H1 (cell line): ENCODE measurements around the gene TMEM51. TPM values are rescaled to one million over a fixed set of nuclear protein-coding genes. Genes with fewer than 3 reads are reported as not detected.

Source experiments
- CTCF ChIA-PET: fragments of 300-600 bp; sonication (Branson Sonifier 250); formaldehyde crosslinking; loops from one replicate; lab custom pipeline; 2021; ENCODE audit not compliant: partially characterized antibody; lab: Charles Lee
- POLR2A ChIA-PET: fragments of 300-600 bp; sonication (Branson Sonifier 250); formaldehyde crosslinking; loops from one replicate; lab custom pipeline; 2021; ENCODE audit warnings: inconsistent platforms; ENCODE audit not compliant: partially characterized antibody; lab: Charles Lee
- DNase-seq, 2 experiments: peaks; one replicate each; pipeline versions ENCODE4 v3.0.0 to v3.0.0-alpha.2; 2010 to 2022; ENCODE audit warnings: low spot score in 2 of 2, low read depth in 1 of 2, mixed read lengths in 1 of 2
- FAIRE-seq: peaks from 2 replicates; lab custom pipeline; 2011; peaks lifted over from hg19 to GRCh38; lab: Jason Lieb, UNC
- H2AFZ ChIP-seq: 2 replicates; pipeline ENCODE4 v1.8.1; 2012; ENCODE audit warnings: low read length, inconsistent platforms
- H2AK5ac ChIP-seq: 2 replicates; pipeline ENCODE4 v1.6.1; 2013; ENCODE audit warnings: low read depth, low read length
- H2BK120ac ChIP-seq: replicated peaks from 2 replicates; pipeline ENCODE3; 2013; ENCODE audit warnings: low read depth, low read length, inconsistent platforms
- H2BK12ac ChIP-seq: 2 replicates; pipeline ENCODE4 v1.6.1; 2013; ENCODE audit warnings: low read depth, low read length
- H2BK15ac ChIP-seq: 2 replicates; pipeline ENCODE4 v1.6.1; 2013; ENCODE audit warnings: low read length
- H2BK20ac ChIP-seq: 2 replicates; pipeline ENCODE4 v1.6.1; 2013; ENCODE audit warnings: low read length
- H2BK5ac ChIP-seq: 2 replicates; pipeline ENCODE4 v1.6.1; 2013; ENCODE audit warnings: low read depth, low read length
- H3K14ac ChIP-seq: 2 replicates; pipeline ENCODE4 v1.6.1; 2013; ENCODE audit warnings: inconsistent platforms; ENCODE audit not compliant: insufficient read length
- H3K18ac ChIP-seq: 2 replicates; pipeline ENCODE4 v1.6.1; 2013; ENCODE audit warnings: low read length; ENCODE audit errors: extremely low read depth
- H3K23ac ChIP-seq: 2 replicates; pipeline ENCODE4 v1.6.1; 2013; ENCODE audit warnings: inconsistent platforms; ENCODE audit not compliant: insufficient read length
- H3K23me2 ChIP-seq: 2 replicates; pipeline ENCODE4 v1.6.1; 2013; ENCODE audit warnings: low read depth, low read length
- H3K27ac ChIP-seq: 2 replicates; pipeline ENCODE4 v1.6.1; 2011; ENCODE audit warnings: low read depth, low read length, inconsistent platforms
- H3K27me3 ChIP-seq, 4 experiments: replicated peaks in 1 of 4; 1 replicate in 1 of 4; 2 replicates in 3 of 4; pipeline versions ENCODE4 v1.6.1 to v1.8.1; 2011 to 2013; ENCODE audit warnings: low read length in 3 of 4, mild to moderate bottlenecking in 3 of 4, inconsistent platforms in 2 of 4, mixed read lengths in 2 of 4, moderate library complexity in 1 of 4; ENCODE audit not compliant: control insufficient read depth in 3 of 4, insufficient read depth in 3 of 4; ENCODE audit errors: extremely low read depth in 1 of 4
- H3K36me3 ChIP-seq, 4 experiments: 2 replicates each; pipeline versions ENCODE4 v1.6.1 to v1.8.1; 2011 to 2013; ENCODE audit warnings: mild to moderate bottlenecking in 4 of 4, low read length in 3 of 4, moderate library complexity in 2 of 4, control low read depth in 1 of 4, inconsistent platforms in 1 of 4; ENCODE audit not compliant: insufficient read depth in 4 of 4, control insufficient read depth in 2 of 4
- H3K4ac ChIP-seq: replicated peaks from 2 replicates; pipeline ENCODE3; 2013; ENCODE audit warnings: low read length, low read depth, mixed read lengths, inconsistent platforms; ENCODE audit not compliant: insufficient read length
- H3K4me1 ChIP-seq, 4 experiments: replicated peaks in 1 of 4; 1 replicate in 1 of 4; 2 replicates in 3 of 4; pipeline versions ENCODE4 v1.6.1 to v1.8.1; 2011 to 2013; ENCODE audit warnings: low read length in 3 of 4, inconsistent platforms in 2 of 4, mixed read lengths in 1 of 4; ENCODE audit not compliant: insufficient read depth in 4 of 4, control insufficient read depth in 3 of 4
- H3K4me2 ChIP-seq, 2 experiments: 2 replicates each; pipeline versions ENCODE4 v1.6.1 to v1.8.1; 2011 to 2013; ENCODE audit warnings: low read depth in 2 of 2, low read length in 2 of 2, control low read depth in 1 of 2, inconsistent platforms in 1 of 2, mild to moderate bottlenecking in 1 of 2; ENCODE audit not compliant: insufficient read depth in 1 of 2
- H3K4me3 ChIP-seq, 4 experiments: fragments of 200-600, 300-600 bp in 1 of 4; sonication (generic), shearing (Covaris generic), sonication (Bioruptor Twin) in 1 of 4; 2 replicates each; pipeline versions ENCODE4 v1.5.1 to v1.8.1; 2011 to 2016; ENCODE audit warnings: low read length in 4 of 4, low read depth in 3 of 4, control low read depth in 2 of 4, inconsistent platforms in 2 of 4, mild to moderate bottlenecking in 2 of 4, mixed read lengths in 1 of 4, moderate library complexity in 1 of 4; ENCODE audit not compliant: insufficient read depth in 2 of 4; ENCODE audit errors: extremely low read depth in 1 of 4
- H3K56ac ChIP-seq: replicated peaks from 2 replicates; pipeline ENCODE3; 2013; ENCODE audit warnings: low read depth, mild to moderate bottlenecking, mixed read lengths, low read length, inconsistent platforms; ENCODE audit not compliant: insufficient read length
- H3K79me1 ChIP-seq: 2 replicates; pipeline ENCODE4 v1.6.1; 2013; ENCODE audit warnings: low read depth, low read length, control low read depth
- H3K79me2 ChIP-seq, 2 experiments: 2 replicates each; pipeline versions ENCODE4 v1.6.1 to v1.8.1; 2012 to 2013; ENCODE audit warnings: low read length in 2 of 2, mild to moderate bottlenecking in 2 of 2, inconsistent platforms in 1 of 2; ENCODE audit not compliant: insufficient read depth in 2 of 2, control insufficient read depth in 1 of 2
- H3K9ac ChIP-seq, 4 experiments: replicated peaks in 1 of 4; 1 replicate in 1 of 4; 2 replicates in 3 of 4; pipeline versions ENCODE4 v1.6.1 to v1.8.1; 2011 to 2013; ENCODE audit warnings: low read depth in 3 of 4, low read length in 3 of 4, control low read depth in 2 of 4, mild to moderate bottlenecking in 2 of 4, moderate library complexity in 2 of 4, inconsistent platforms in 1 of 4; ENCODE audit errors: extremely low read depth in 1 of 4
- H3K9me3 ChIP-seq, 2 experiments: 2 replicates each; pipeline versions ENCODE4 v1.6.1 to v1.8.1; 2012 to 2013; ENCODE audit warnings: mild to moderate bottlenecking in 2 of 2, moderate library complexity in 2 of 2, control low read depth in 1 of 2, inconsistent platforms in 1 of 2, low read depth in 1 of 2, low read length in 1 of 2, mixed read lengths in 1 of 2; ENCODE audit not compliant: insufficient read depth in 2 of 2
- H4K20me1 ChIP-seq, 2 experiments: replicated peaks in 1 of 2; 2 replicates each; pipeline versions ENCODE3 to v1.8.1; 2011 to 2013; ENCODE audit warnings: inconsistent platforms in 2 of 2, low read length in 2 of 2, mild to moderate bottlenecking in 1 of 2; ENCODE audit not compliant: insufficient read depth in 2 of 2, control insufficient read depth in 1 of 2
- H4K5ac ChIP-seq: 2 replicates; pipeline ENCODE4 v1.6.1; 2013; ENCODE audit warnings: low read length, low read depth, mixed read lengths, inconsistent platforms; ENCODE audit not compliant: insufficient read length
- H4K8ac ChIP-seq: 2 replicates; pipeline ENCODE4 v1.8.0; 2013; ENCODE audit warnings: mild to moderate bottlenecking, moderate library complexity, low read length, inconsistent platforms; ENCODE audit not compliant: insufficient read depth; ENCODE audit errors: extremely low read depth
- H4K91ac ChIP-seq: replicated peaks from 2 replicates; pipeline ENCODE3; 2013; ENCODE audit warnings: low read length, mixed read lengths, inconsistent platforms; ENCODE audit not compliant: insufficient read length
- BRCA1 ChIP-seq: IDR thresholded peaks from 2 replicates; pipeline ENCODE4 v1.6.1; 2012; ENCODE audit warnings: low read depth, low read length, improper control_type of control experiment
- EZH2 ChIP-seq: fragments of 200-600 bp; sonication (generic); IDR thresholded peaks from 2 replicates; pipeline ENCODE4 v1.7.1; 2012; ENCODE audit warnings: low read depth, mild to moderate bottlenecking, moderate library complexity, low read length, inconsistent platforms; ENCODE audit not compliant: severe bottlenecking
- JUN ChIP-seq: IDR thresholded peaks from 2 replicates; pipeline ENCODE4 v1.6.1; 2011; ENCODE audit warnings: low read depth, mild to moderate bottlenecking, improper control_type of control experiment, low read length
- KDM1A ChIP-seq: fragments of 200-600, 300-600 bp; sonication (generic); IDR thresholded peaks from 2 replicates; pipeline ENCODE4 v1.7.1; 2016; ENCODE audit warnings: mild to moderate bottlenecking, low read length, borderline replicate concordance
- KDM4A ChIP-seq: IDR thresholded peaks from one replicate; pipeline ENCODE4 v1.7.1; 2012; ENCODE audit warnings: low read depth, mild to moderate bottlenecking, moderate library complexity, low read length, inconsistent platforms; ENCODE audit not compliant: severe bottlenecking
- MAX ChIP-seq: IDR thresholded peaks from 2 replicates; pipeline ENCODE4 v1.6.1; 2012; ENCODE audit warnings: inconsistent platforms
- RAD21 ChIP-seq, 2 experiments: IDR thresholded peaks in 1 of 2; conservative IDR thresholded peaks in 1 of 2; 2 replicates each; pipeline ENCODE4 v1.6.1; 2011; ENCODE audit warnings: low read depth in 2 of 2, low read length in 2 of 2, improper control_type of control experiment in 1 of 2, inconsistent platforms in 1 of 2, mild to moderate bottlenecking in 1 of 2, moderate library complexity in 1 of 2
- RBBP5 ChIP-seq: IDR thresholded peaks from 2 replicates; pipeline ENCODE4 v1.7.1; 2012; ENCODE audit warnings: low read depth, mild to moderate bottlenecking, inconsistent platforms, low read length, moderate library complexity, borderline replicate concordance
- TAF7 ChIP-seq: optimal IDR thresholded peaks from 2 replicates; pipeline ENCODE3; 2011; ENCODE audit warnings: low read depth, mild to moderate bottlenecking, inconsistent platforms, low read length, moderate library complexity, borderline replicate concordance
- TBP ChIP-seq: IDR thresholded peaks from 2 replicates; pipeline ENCODE4 v1.6.1; 2011; ENCODE audit warnings: low read depth, low read length, improper control_type of control experiment
- TEAD4 ChIP-seq: IDR thresholded peaks from 2 replicates; pipeline ENCODE4 v1.6.1; 2012; ENCODE audit warnings: low read depth, low read length, inconsistent platforms, mixed read lengths
- WGBS, 2 experiments: shearing (Covaris generic) in 1 of 2; methylation state at CpG; one replicate each; pipeline versions ENCODE4 v1.1.6 to v1.1.7; 2013 to 2015; ENCODE audit warnings: low lambda C conversion rate in 2 of 2, mixed read lengths in 2 of 2, inconsistent platforms in 1 of 2, low coverage in 1 of 2, missing lambda C conversion rate in 1 of 2; ENCODE audit not compliant: insufficient replicate concordance in 2 of 2, insufficient coverage in 1 of 2, insufficient read length in 1 of 2; ENCODE audit errors: extremely low coverage in 1 of 2, missing lambda C conversion rate in 1 of 2; 5-methylcytosine and 5-hydroxymethylcytosine counted together
- polyA plus RNA-seq, 7 experiments: library from polyadenylated mRNA; depleted of rRNA in 3 of 7; stranded (reverse) in 5 of 7; unstranded in 2 of 7; fragments of >200 nt in 5 of 7; fragments of 200-250 nt in 2 of 7; gene quantifications; 1 replicate in 5 of 7; 2 replicates in 1 of 7; 4 replicates in 1 of 7; pipeline versions ENCODE4 v1.2.1 to v1.2.3, GENCODE V29; 2011 to 2013; ENCODE audit warnings: missing spikeins in 2 of 7, mixed read lengths in 2 of 7
- total RNA-seq: library from RNA; stranded (reverse); fragmentation: NEBNext Ultra II Directional; extraction: Animal tissue kit (Norgen Biotek cat#: 25700); gene quantifications from 2 replicates; pipeline ENCODE4 v1.2.1, GENCODE V29; 2021

Gene TMEM51
- total and polyA plus RNA-seq, 2 of the 8 experiments (the other 6 are each of a cell fraction or from before 2014, with no cell fraction given): 9.9 to 10.7 TPM

GRCh38 chr1:15153842-15154479, 414 bp downstream of the TMEM51 start:
- H3K9ac ChIP-seq: no peak overlapping the region
- H4K20me1 ChIP-seq: peaks cover 11% of the 10 kb centered on the region in 2 experiments
- DNase-seq (peak in 1 of 2 experiments; percentile 94), FAIRE-seq (no peak)
- H4K5ac ChIP-seq: no peak overlapping the region
- ChIA-PET POLR2A (interaction anchor here (1.1 kb wide), 1 partner anchor 25 kb away, joined by 4 read pairs; no protein-coding TSS in a partner anchor), CTCF (interaction anchor here (0.6 to 6.6 kb wide), 20 partner anchors 9 to 202 kb away, joined by 3 to 83 read pairs (median 4); no protein-coding TSS in a partner anchor)
- H2AK5ac ChIP-seq: no peak overlapping the region
- no peak overlapping the region for H4K91ac ChIP-seq
- H2BK15ac ChIP-seq: no peak overlapping the region
- H3K27me3 ChIP-seq: peaks cover 0 to 23% (median 10%) of the 10 kb centered on the region in 4 experiments; a peak in 6 of 7 replicates
- H4K8ac ChIP-seq: peak overlapping the region; percentile 17
- no peaks in the 10 kb centered on the region for H3K36me3 ChIP-seq
- H2BK20ac ChIP-seq: no peak overlapping the region
- no peak overlapping the region for H3K27ac ChIP-seq
- H3K23ac ChIP-seq: no peak overlapping the region
- peak overlapping the region; percentile 59 to 84 (median 74) for H3K4me3 ChIP-seq
- no peak overlapping the region; the same call in 1 of the 2 replicates for H2AFZ ChIP-seq
- H3K14ac ChIP-seq: no peak overlapping the region
- peaks cover 3% of the 10 kb centered on the region; the same call in 1 of the 2 replicates for H3K79me1 ChIP-seq
- peaks cover 0 to 27% of the 10 kb centered on the region in 2 experiments; a peak in 3 of 4 replicates for H3K79me2 ChIP-seq
- no peak overlapping the region for H3K4ac ChIP-seq
- no peak overlapping the region for H2BK12ac ChIP-seq
- peak overlapping the region; percentile 32; the same call in 1 of the 2 replicates for H3K18ac ChIP-seq
- 3% methylated on average over 24 of the region's 74 CpGs; no CpG with 5 or more reads in 1 of the 2 experiments for WGBS, 2 experiments
- H2BK120ac ChIP-seq: no peak overlapping the region
- no peak overlapping the region for H3K56ac ChIP-seq
- peaks cover 3 to 15% (median 8%) of the 10 kb centered on the region in 4 experiments for H3K4me1 ChIP-seq
- H2BK5ac ChIP-seq: no peak overlapping the region; the same call in 1 of the 2 replicates
- H3K23me2 ChIP-seq: peaks cover 14% of the 10 kb centered on the region; the same call in 1 of the 2 replicates
- no peaks in the 10 kb centered on the region for H3K9me3 ChIP-seq
- peak overlapping the region; percentile 84 to 87 for H3K4me2 ChIP-seq
- TF ChIP-seq BRCA1: no peak
- peak; percentile 52; the same call in 1 of the 2 replicates for TF ChIP-seq KDM1A
- no peak for TF ChIP-seq TEAD4
- TF ChIP-seq RBBP5: peak; percentile 72; the same call in 1 of the 2 replicates
- peak; percentile 96 for TF ChIP-seq KDM4A
- peak; percentile 41 to 69 for TF ChIP-seq RAD21 (IDR thresholded peaks at IDR 0.05 in 1 of 2, conservative IDR thresholded peaks at IDR 0.05 in 1 of 2; ENCODE audit: low read depth in 2 of 2, low read length in 2 of 2)
- peak; percentile 73 for TF ChIP-seq MAX
- no peak for TF ChIP-seq JUN
- no peak for TF ChIP-seq TBP
- no peak for TF ChIP-seq EZH2
- no peak for TF ChIP-seq TAF7
